Endothelial cell of umbilical vein (primary cell): ENCODE results near the gene IL1RL1. TPM values are rescaled to one million over a fixed set of nuclear protein-coding genes. Genes with fewer than 3 reads are reported as not detected.

Experiments used
- BruUV-seq: library from RNA; stranded (reverse); fragments of 400-500 nt; replicated peaks from 2 replicates; lab custom pipeline; 2021; lab: Mats Ljungman, UMichigan
- CTCF ChIA-PET: fragments of 300-600, 350-600 bp; sonication (Branson Sonifier 250); formaldehyde crosslinking; loops from one replicate; lab custom pipeline; 2021; ENCODE audit warnings: antibody characterized with exemption, inconsistent platforms; lab: Charles Lee
- POLR2A ChIA-PET: fragments of 300-600, 350-600 bp; sonication (Branson Sonifier 250); formaldehyde crosslinking; loops from one replicate; lab custom pipeline; 2021; ENCODE audit warnings: antibody characterized with exemption, inconsistent platforms; lab: Charles Lee
- DNase-seq: peaks from one replicate; pipeline ENCODE4 v3.0.0-alpha.2; 2011; ENCODE audit warnings: low read depth, low spot score
- FAIRE-seq: peaks from 2 replicates; lab custom pipeline; 2011; peaks lifted over from hg19 to GRCh38; lab: Jason Lieb, UNC
- H2AFZ ChIP-seq: 2 replicates; pipeline ENCODE4 v1.6.0; 2012; ENCODE audit warnings: low read depth, low read length, control low read depth, inconsistent platforms
- H3K27ac ChIP-seq: 2 replicates; pipeline ENCODE4 v1.5.1; 2011; ENCODE audit warnings: low read depth, mild to moderate bottlenecking, control low read depth, low read length, moderate library complexity; ENCODE audit not compliant: insufficient read depth
- H3K27me3 ChIP-seq, 2 experiments: 2 replicates each; pipeline versions ENCODE4 v1.6.0 to v1.6.1; 2011; ENCODE audit warnings: low read length in 2 of 2, mixed read lengths in 1 of 2; ENCODE audit not compliant: control insufficient read depth in 2 of 2, insufficient read depth in 2 of 2
- H3K36me3 ChIP-seq, 2 experiments: 2 replicates in 1 of 2; 3 replicates in 1 of 2; pipeline ENCODE4 v1.5.1; 2011; ENCODE audit warnings: low read length in 2 of 2, mild to moderate bottlenecking in 1 of 2, moderate library complexity in 1 of 2; ENCODE audit not compliant: control insufficient read depth in 2 of 2, insufficient read depth in 2 of 2; ENCODE audit errors: extremely low read depth in 1 of 2
- H3K4me1 ChIP-seq: 3 replicates; pipeline ENCODE4 v1.5.1; 2011; ENCODE audit warnings: mild to moderate bottlenecking, low read length; ENCODE audit not compliant: control insufficient read depth, insufficient read depth; ENCODE audit errors: extremely low read depth
- H3K4me2 ChIP-seq: 2 replicates; pipeline ENCODE4 v1.6.1; 2011; ENCODE audit warnings: low read length, control low read depth, mixed read lengths; ENCODE audit not compliant: insufficient read depth
- H3K4me3 ChIP-seq, 3 experiments: fragments of 200-600 bp in 1 of 3; sonication (generic), shearing (Covaris generic) in 1 of 3; replicated peaks in 1 of 3; 2 replicates each; pipeline ENCODE4 v1.5.1; 2011 to 2016; ENCODE audit warnings: control low read depth in 3 of 3, low read length in 3 of 3, mild to moderate bottlenecking in 2 of 3, inconsistent platforms in 1 of 3, low read depth in 1 of 3, moderate library complexity in 1 of 3; ENCODE audit not compliant: insufficient read depth in 1 of 3
- H3K79me2 ChIP-seq: 2 replicates; pipeline ENCODE4 v1.6.0; 2012; ENCODE audit warnings: low read length, inconsistent platforms; ENCODE audit not compliant: control insufficient read depth, insufficient read depth
- H3K9ac ChIP-seq: replicated peaks from 2 replicates; pipeline ENCODE3; 2011; ENCODE audit warnings: low read length, control low read depth; ENCODE audit not compliant: insufficient read depth; ENCODE audit errors: extremely low read depth
- H3K9me1 ChIP-seq: replicated peaks from 3 replicates; pipeline ENCODE4 v1.6.0; 2011; ENCODE audit warnings: mild to moderate bottlenecking, low read length; ENCODE audit not compliant: control insufficient read depth, insufficient read depth; ENCODE audit errors: extremely low read depth
- H3K9me3 ChIP-seq: replicated peaks from 2 replicates; pipeline ENCODE4 v1.5.1; 2012; ENCODE audit warnings: low read length, inconsistent platforms; ENCODE audit not compliant: control insufficient read depth, insufficient read depth
- H4K20me1 ChIP-seq: replicated peaks from 2 replicates; pipeline ENCODE3; 2011; ENCODE audit warnings: mild to moderate bottlenecking, low read length; ENCODE audit not compliant: control insufficient read depth, insufficient read depth; ENCODE audit errors: extremely low read depth
- CTCF ChIP-seq, 2 donors: IDR thresholded peaks; 1 replicate in 1 of 2; 2 replicates in 1 of 2; pipeline ENCODE4 v1.5.1; 2011; ENCODE audit warnings: low read length in 2 of 2, mild to moderate bottlenecking in 2 of 2, moderate library complexity in 2 of 2, control low read depth in 1 of 2, inconsistent platforms in 1 of 2, low read depth in 1 of 2; ENCODE audit not compliant: insufficient read depth in 1 of 2; ENCODE audit errors: extremely low read depth in 1 of 2
- EZH2 ChIP-seq: IDR thresholded peaks from 2 replicates; pipeline ENCODE4 v1.6.1; 2012; ENCODE audit warnings: borderline replicate concordance, low read depth, mild to moderate bottlenecking, moderate library complexity, low read length, inconsistent platforms; ENCODE audit not compliant: severe bottlenecking
- FOS ChIP-seq: IDR thresholded peaks from 2 replicates; pipeline ENCODE4 v1.6.1; 2011; ENCODE audit warnings: mild to moderate bottlenecking, low read length, moderate library complexity, borderline replicate concordance; ENCODE audit not compliant: insufficient read depth
- GATA2 ChIP-seq: IDR thresholded peaks from 2 replicates; pipeline ENCODE4 v1.7.0; 2011; ENCODE audit warnings: low read depth, mild to moderate bottlenecking, moderate library complexity, mixed read lengths, low read length; ENCODE audit not compliant: insufficient read length, insufficient read depth
- JUN ChIP-seq: IDR thresholded peaks from 2 replicates; pipeline ENCODE4 v1.6.1; 2011; ENCODE audit warnings: borderline replicate concordance, low read depth; ENCODE audit not compliant: insufficient read length, insufficient read depth
- MAX ChIP-seq: IDR thresholded peaks from 2 replicates; pipeline ENCODE4 v1.6.1; 2011; ENCODE audit not compliant: insufficient read depth, insufficient read length
- MYC ChIP-seq: IDR thresholded peaks from one replicate; pipeline ENCODE4 v1.6.1; 2011; ENCODE audit warnings: mild to moderate bottlenecking, low read depth, low read length
- POLR2A ChIP-seq: IDR thresholded peaks from 2 replicates; pipeline ENCODE4 v1.6.1; 2012; ENCODE audit warnings: low read depth, mild to moderate bottlenecking, control low read depth, low read length
- POLR2AphosphoS5 ChIP-seq: IDR thresholded peaks from 2 replicates; pipeline ENCODE4 v1.6.1; 2012; ENCODE audit warnings: low read depth, mild to moderate bottlenecking, control low read depth, low read length, moderate library complexity; ENCODE audit not compliant: insufficient read depth
- dilution Hi-C: fragments of 300-500 bp; cut with MboI; formaldehyde crosslinking; loops from one replicate; pipeline ENCODE4 v1.15.0; 2019; ENCODE audit warnings: low sequenced_read_pairs; ENCODE audit not compliant: extremely low pct_ligation_motif_present
- intact Hi-C: fragments of 100-400 bp; cut with micrococcal nuclease; formaldehyde crosslinking; loops from one replicate; pipeline ENCODE4 v1.10.0; 2022
- polyA plus RNA-seq, 4 experiments: library from polyadenylated mRNA; depleted of rRNA in 3 of 4; stranded (reverse) in 3 of 4; unstranded in 1 of 4; fragments of >200 nt; gene quantifications; 2 replicates each; pipeline versions ENCODE4 v1.2.1 to v1.2.3, GENCODE V29; 2011 to 2012; ENCODE audit warnings: missing spikeins in 1 of 4
- total RNA-seq: library from RNA; stranded (reverse); gene quantifications from 2 replicates; pipeline ENCODE4 v1.2.3, GENCODE V29; 2021

IL1RL1 gene
- total and polyA plus RNA-seq, 2 donors (not counting 3 experiments of a cell fraction or from before 2014, with no cell fraction given) = 32.2 to 44.0 TPM

GRCh38 chr2:102376052-102376591, 64.8 kb downstream of the IL1RL1 start:
- H3K9me3 ChIP-seq = no peaks in the 10 kb centered on the region
- no peak overlapping the region for H3K4me3 ChIP-seq
- intact Hi-C loops (no loop called here), dilution Hi-C loops (no loop called here)
- FAIRE-seq = no peak
- no peak overlapping the region for H2AFZ ChIP-seq
- H4K20me1 ChIP-seq = no peaks in the 10 kb centered on the region
- no peak overlapping the region for H3K27ac ChIP-seq
- BruUV-seq = no TSS peak
- no peak overlapping the region for H3K9ac ChIP-seq
- no peak overlapping the region for H3K4me2 ChIP-seq
- DNase-seq = no peak
- TF ChIP-seq MYC (no peak), POLR2A (no peak), MAX (no peak), CTCF (IDR thresholded peaks at IDR 0.05; ENCODE audit: extremely low read depth in 1 of 2, insufficient read depth in 1 of 2, low read depth in 1 of 2, low read length in 2 of 2) (no peak), FOS (no peak), GATA2 (no peak), EZH2 (no peak), JUN (no peak), POLR2AphosphoS5 (no peak)
- no peaks in the 10 kb centered on the region for H3K9me1 ChIP-seq
- ChIA-PET CTCF (interaction anchor here (1.7 kb wide), 1 partner anchor 135 kb away, joined by 6 read pairs; no protein-coding TSS in a partner anchor), POLR2A (no interaction called here)
- H3K36me3 ChIP-seq = no peaks in the 10 kb centered on the region
- no peaks in the 10 kb centered on the region for H3K79me2 ChIP-seq
- no peaks in the 10 kb centered on the region for H3K27me3 ChIP-seq
- no peaks in the 10 kb centered on the region for H3K4me1 ChIP-seq
